Measurements from ENCODE around the gene DLG2.
"Not testable (repeated sequence)": the region's sequence is repeated elsewhere in the genome, so short reads cannot be mapped to it uniquely, and the experiment has no call there.

The DLG2 gene

GRCh38 chr11:85171648-85172257 lies 455.4 kb downstream of the DLG2 start:
- H3K4me3 ChIP-seq: no peak overlapping the region
- no peak overlapping the region for H3K27ac ChIP-seq

GRCh38 chr11:85170184-85170583 lies 457.0 kb downstream of the DLG2 start:
- Histone ChIP-seq H3K4me3 (no peak overlapping the region), H3K27ac (no peak overlapping the region)

GRCh38 chr11:85167471-85167870 lies 459.7 kb downstream of the DLG2 start:
- Histone ChIP-seq H3K4me3 (no peak overlapping the region), H3K27ac (no peak overlapping the region)

GRCh38 chr11:85167038-85167437 lies 460.1 kb downstream of the DLG2 start:
- no peak overlapping the region for H3K27ac ChIP-seq
- H3K4me3 ChIP-seq: no peak overlapping the region

- H3K27ac ChIP-seq: no peak overlapping the region
- H3K4me3 ChIP-seq: no peak overlapping the region
Measured at GRCh38 chr11:85165819-85166218, 461.3 kb downstream of the DLG2 start.

GRCh38 chr11:85164743-85165142 lies 462.4 kb downstream of the DLG2 start:
- H3K27ac ChIP-seq: no peak overlapping the region
- H3K4me3 ChIP-seq: no peak overlapping the region

- no peak overlapping the region for H3K4me3 ChIP-seq
Measured at GRCh38 chr11:85154294-85154693, 472.9 kb downstream of the DLG2 start.

GRCh38 chr11:85137597-85137996 lies 489.5 kb downstream of the DLG2 start:
- Histone ChIP-seq H3K27ac (no peak overlapping the region), H3K4me3 (no peak overlapping the region)

More at GRCh38 chr11:85154294-85154693, 472.9 kb downstream of the DLG2 start:
- H3K27ac ChIP-seq: no peak overlapping the region

GRCh38 chr11:85133636-85134035 lies 493.5 kb downstream of the DLG2 start:
- no peak overlapping the region for H3K4me3 ChIP-seq
- H3K27ac ChIP-seq: no peak overlapping the region

GRCh38 chr11:85132851-85133585 lies 494.1 kb downstream of the DLG2 start:
- H3K4me3 ChIP-seq: no peak overlapping the region
- H3K27ac ChIP-seq: no peak overlapping the region

GRCh38 chr11:85127349-85127748 lies 499.8 kb downstream of the DLG2 start:
- H3K4me3 ChIP-seq: no peak overlapping the region
- H3K27ac ChIP-seq: no peak overlapping the region

GRCh38 chr11:85123752-85124231 lies 503.4 kb downstream of the DLG2 start:
- no peak overlapping the region for H3K27ac ChIP-seq
- H3K4me3 ChIP-seq: no peak overlapping the region

GRCh38 chr11:85118151-85118550 lies 509.0 kb downstream of the DLG2 start:
- Histone ChIP-seq H3K4me3 (no peak overlapping the region), H3K27ac (no peak overlapping the region)

- H3K4me3 ChIP-seq: no peak overlapping the region
- H3K27ac ChIP-seq: no peak overlapping the region
Measured at GRCh38 chr11:85115798-85116197, 511.3 kb downstream of the DLG2 start.

GRCh38 chr11:85114786-85115185 lies 512.4 kb downstream of the DLG2 start:
- Histone ChIP-seq H3K4me3 (no peak overlapping the region), H3K27ac (no peak overlapping the region)

GRCh38 chr11:85110246-85110645 lies 516.9 kb downstream of the DLG2 start:
- peak overlapping the region in 1 of 21 experiments; percentile 31 for H3K27ac ChIP-seq
- H3K4me3 ChIP-seq: not testable (repeated sequence)

GRCh38 chr11:85109141-85109540 lies 518.0 kb downstream of the DLG2 start:
- no peak overlapping the region for H3K27ac ChIP-seq
- H3K4me3 ChIP-seq: no peak overlapping the region

- Histone ChIP-seq H3K4me3 (no peak overlapping the region), H3K27ac (peak overlapping the region in 3 of 21 experiments; percentile 2 to 55 (median 54))
Measured at GRCh38 chr11:85105868-85106267, 521.3 kb downstream of the DLG2 start.

- Histone ChIP-seq H3K4me3 (no peak overlapping the region), H3K27ac (no peak overlapping the region)
Measured at GRCh38 chr11:85099522-85099921, 527.6 kb downstream of the DLG2 start.

- no peak overlapping the region for H3K4me3 ChIP-seq
- no peak overlapping the region for H3K27ac ChIP-seq
Measured at GRCh38 chr11:85098996-85099395, 528.1 kb downstream of the DLG2 start.

GRCh38 chr11:85096939-85097338 lies 530.2 kb downstream of the DLG2 start:
- Histone ChIP-seq H3K27ac (no peak overlapping the region), H3K4me3 (no peak overlapping the region)

Data from skin epidermis (tissue), 12 donors.